ENCODE data around the gene ATP13A4. TPM values are rescaled to one million over a fixed set of nuclear protein-coding genes. Genes with fewer than 3 reads are reported as not detected.

The ATP13A4 gene
- polyA plus RNA-seq, 1 donor (not counting 4 experiments of a cell fraction or from before 2014, with no cell fraction given), result 0.16 TPM

DNA sequence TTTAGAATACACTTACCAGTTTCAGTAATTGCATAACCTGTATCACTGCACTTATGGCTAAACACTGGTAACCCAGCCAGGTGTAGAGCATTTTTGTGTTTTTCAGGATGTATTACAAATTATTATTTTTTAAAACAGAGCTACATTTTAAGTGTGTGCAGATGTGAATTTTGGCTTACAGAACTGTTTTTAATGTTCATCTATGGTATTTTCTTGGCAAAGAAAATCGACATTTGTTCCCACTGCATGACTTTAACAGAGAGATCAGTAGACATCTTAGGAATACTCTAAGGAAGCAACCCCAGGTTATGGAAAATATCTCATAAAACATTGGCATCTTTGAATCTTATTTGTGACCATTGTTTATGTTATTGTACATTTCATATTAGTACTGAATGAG lies 73.3 kb downstream of the ATP13A4 start:
- H3K4me2 ChIP-seq (ENCODE audit: control insufficient read depth, extremely low read depth, insufficient read depth, low read depth, low read length), result no peak overlapping the region
- H3K9ac ChIP-seq (ENCODE audit: control insufficient read depth, extremely low read depth, insufficient read depth, low read length), result no peak overlapping the region
- no peak for TF ChIP-seq EZH2 (IDR thresholded peaks at IDR 0.05; ENCODE audit: low read length)
- TF ChIP-seq, protein P1, sequence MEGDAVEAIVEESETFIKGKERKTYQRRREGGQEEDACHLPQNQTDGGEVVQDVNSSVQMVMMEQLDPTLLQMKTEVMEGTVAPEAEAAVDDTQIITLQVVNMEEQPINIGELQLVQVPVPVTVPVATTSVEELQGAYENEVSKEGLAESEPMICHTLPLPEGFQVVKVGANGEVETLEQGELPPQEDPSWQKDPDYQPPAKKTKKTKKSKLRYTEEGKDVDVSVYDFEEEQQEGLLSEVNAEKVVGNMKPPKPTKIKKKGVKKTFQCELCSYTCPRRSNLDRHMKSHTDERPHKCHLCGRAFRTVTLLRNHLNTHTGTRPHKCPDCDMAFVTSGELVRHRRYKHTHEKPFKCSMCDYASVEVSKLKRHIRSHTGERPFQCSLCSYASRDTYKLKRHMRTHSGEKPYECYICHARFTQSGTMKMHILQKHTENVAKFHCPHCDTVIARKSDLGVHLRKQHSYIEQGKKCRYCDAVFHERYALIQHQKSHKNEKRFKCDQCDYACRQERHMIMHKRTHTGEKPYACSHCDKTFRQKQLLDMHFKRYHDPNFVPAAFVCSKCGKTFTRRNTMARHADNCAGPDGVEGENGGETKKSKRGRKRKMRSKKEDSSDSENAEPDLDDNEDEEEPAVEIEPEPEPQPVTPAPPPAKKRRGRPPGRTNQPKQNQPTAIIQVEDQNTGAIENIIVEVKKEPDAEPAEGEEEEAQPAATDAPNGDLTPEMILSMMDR (optimal IDR thresholded peaks at IDR 0.05 in 1 of 3, IDR thresholded peaks at IDR 0.05 in 1 of 3, conservative IDR thresholded peaks at IDR 0.05 in 1 of 3; ENCODE audit: extremely low read depth in 1 of 3, insufficient read depth in 2 of 3, low read length in 3 of 3), result no peak
- H4K20me1 ChIP-seq (ENCODE audit: control insufficient read depth, extremely low read depth, insufficient read depth, low read length), result no peaks in the 10 kb centered on the region
- H3K4me3 ChIP-seq (ENCODE audit: control insufficient read depth in 2 of 3, extremely low read depth in 1 of 3, insufficient read depth in 2 of 3, low read depth in 1 of 3, low read length in 3 of 3), result no peak overlapping the region
- FAIRE-seq, result no peak
- H3K4me1 ChIP-seq (ENCODE audit: control insufficient read depth, extremely low read depth, insufficient read depth, low read length), result no peaks in the 10 kb centered on the region
- no peaks in the 10 kb centered on the region for H3K36me3 ChIP-seq (ENCODE audit: control insufficient read depth in 2 of 2, extremely low read depth in 1 of 2, insufficient read depth in 2 of 2, low read length in 2 of 2)
- H3K27ac ChIP-seq (ENCODE audit: control insufficient read depth, insufficient read depth, low read length), result no peak overlapping the region
- no peaks in the 10 kb centered on the region for H3K9me1 ChIP-seq (ENCODE audit: control insufficient read depth, extremely low read depth, insufficient read depth, low read length)
- H3K79me2 ChIP-seq (ENCODE audit: control insufficient read depth, insufficient read depth, low read length), result no peaks in the 10 kb centered on the region
- H2AFZ ChIP-seq (ENCODE audit: control insufficient read depth, low read length), result no peak overlapping the region
- no peak for DNase-seq (ENCODE audit: low read depth, low spot score)
- no peaks in the 10 kb centered on the region for H3K9me3 ChIP-seq (ENCODE audit: control insufficient read depth, low read depth, low read length)
- H3K27me3 ChIP-seq (ENCODE audit: control insufficient read depth, extremely low read depth, insufficient read depth, low read length), result no peaks in the 10 kb centered on the region
- dilution Hi-C loops (cut with MboI; ENCODE audit: extremely low pct_ligation_motif_present, low sequenced_read_pairs), result no loop called here

DNA sequence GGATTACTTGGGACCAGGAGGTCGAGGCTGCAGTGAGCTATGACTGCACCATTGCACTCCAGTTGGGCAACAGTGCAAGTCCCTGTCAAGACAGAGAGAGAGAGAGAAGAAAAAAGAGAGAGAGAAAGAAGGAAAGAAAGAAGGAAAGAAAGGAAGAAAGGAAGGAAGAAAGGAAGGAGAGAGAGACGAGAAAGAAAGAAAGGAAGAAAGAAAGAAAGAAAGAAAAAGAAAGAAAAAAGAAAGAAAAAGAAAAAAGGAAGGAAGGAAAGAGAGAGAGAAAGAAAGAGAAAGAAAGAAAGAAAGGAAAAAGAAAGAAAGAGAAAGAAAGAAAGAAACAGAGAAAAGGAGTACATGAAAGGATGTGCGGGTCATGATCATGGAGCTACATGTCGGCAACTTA lies 80.2 kb downstream of the ATP13A4 start:
- no peak overlapping the region for H3K27ac ChIP-seq (ENCODE audit: control insufficient read depth, insufficient read depth, low read length)
- H3K4me1 ChIP-seq (ENCODE audit: control insufficient read depth, extremely low read depth, insufficient read depth, low read length), result no peaks in the 10 kb centered on the region
- H3K9ac ChIP-seq (ENCODE audit: control insufficient read depth, extremely low read depth, insufficient read depth, low read length), result no peak overlapping the region
- TF ChIP-seq EZH2 (IDR thresholded peaks at IDR 0.05; ENCODE audit: low read length), result no peak
- TF ChIP-seq, protein P1 (optimal IDR thresholded peaks at IDR 0.05 in 1 of 3, IDR thresholded peaks at IDR 0.05 in 1 of 3, conservative IDR thresholded peaks at IDR 0.05 in 1 of 3; ENCODE audit: extremely low read depth in 1 of 3, insufficient read depth in 2 of 3, low read length in 3 of 3), result no peak
- no peak overlapping the region for H3K4me2 ChIP-seq (ENCODE audit: control insufficient read depth, extremely low read depth, insufficient read depth, low read depth, low read length)
- H3K9me1 ChIP-seq (ENCODE audit: control insufficient read depth, extremely low read depth, insufficient read depth, low read length), result no peaks in the 10 kb centered on the region
- no peaks in the 10 kb centered on the region for H3K9me3 ChIP-seq (ENCODE audit: control insufficient read depth, low read depth, low read length)
- no peak overlapping the region for H3K4me3 ChIP-seq (ENCODE audit: control insufficient read depth in 2 of 3, extremely low read depth in 1 of 3, insufficient read depth in 2 of 3, low read depth in 1 of 3, low read length in 3 of 3)
- no peaks in the 10 kb centered on the region for H3K36me3 ChIP-seq (ENCODE audit: control insufficient read depth in 2 of 2, extremely low read depth in 1 of 2, insufficient read depth in 2 of 2, low read length in 2 of 2)
- no peaks in the 10 kb centered on the region for H3K79me2 ChIP-seq (ENCODE audit: control insufficient read depth, insufficient read depth, low read length)
- dilution Hi-C loops (cut with MboI; ENCODE audit: extremely low pct_ligation_motif_present, low sequenced_read_pairs), result no loop called here
- H3K27me3 ChIP-seq (ENCODE audit: control insufficient read depth, extremely low read depth, insufficient read depth, low read length), result no peaks in the 10 kb centered on the region
- no peak overlapping the region for H2AFZ ChIP-seq (ENCODE audit: control insufficient read depth, low read length)
- FAIRE-seq (no peak), DNase-seq (ENCODE audit: low read depth, low spot score) (no peak)
- H4K20me1 ChIP-seq (ENCODE audit: control insufficient read depth, extremely low read depth, insufficient read depth, low read length), result no peaks in the 10 kb centered on the region

All from keratinocyte (primary cell).